Stimulated activated CD8-positive, alpha-beta memory T cell treated with anti-CD3 and anti-CD28 coated beads, Interleukin-12 subunit alpha, Interleukin-12 subunit beta, amount 100 ng/mL, for 24 hours (primary cell): ENCODE results near the gene NCAPD3.

Source experiments
- DNase-seq: peaks from one replicate; pipeline ENCODE4 v3.0.0-alpha.2; 2020; ENCODE audit errors: extremely low read depth

NCAPD3 gene

DNA sequence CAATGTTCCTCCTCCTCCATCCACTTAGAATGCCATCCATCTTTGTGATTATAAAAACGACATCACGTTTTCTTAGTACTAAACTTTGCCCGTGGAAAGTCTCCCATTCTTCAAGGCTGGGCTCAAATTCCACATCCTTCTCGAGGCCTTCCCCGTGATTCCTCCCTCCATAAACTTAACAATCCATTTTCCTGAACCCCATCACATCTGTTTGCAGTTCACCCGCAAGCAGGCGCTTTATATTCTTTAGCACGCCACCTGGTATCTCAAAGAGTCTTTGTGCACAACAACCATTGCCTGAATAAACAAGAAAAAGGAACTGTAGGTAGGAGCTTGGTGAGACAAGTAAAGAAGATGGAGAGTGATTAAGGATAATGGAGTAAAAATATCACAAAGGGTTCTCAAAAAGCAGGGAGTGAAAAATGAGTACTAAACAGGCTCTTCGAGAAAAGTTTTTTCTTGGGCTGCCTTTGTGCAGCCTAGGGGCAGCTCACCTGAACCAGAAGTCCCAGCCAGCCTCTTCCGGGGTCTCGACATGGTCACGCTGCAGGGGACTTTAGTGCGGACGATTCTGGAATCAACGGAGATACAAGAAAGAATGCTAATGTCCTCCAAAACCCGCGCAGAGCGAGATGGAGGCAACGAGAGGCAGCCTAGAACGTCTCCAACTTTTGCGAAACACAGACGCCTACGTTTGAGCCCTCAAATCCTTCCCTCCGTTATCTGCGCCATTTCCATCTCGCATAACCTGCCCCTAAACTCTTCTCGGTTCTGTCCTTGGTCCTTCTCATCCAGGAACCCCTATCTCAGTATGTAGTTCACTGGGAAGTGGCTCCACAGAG lies 28.8 kb upstream of the NCAPD3 start:
- DNase-seq = no peak

DNA sequence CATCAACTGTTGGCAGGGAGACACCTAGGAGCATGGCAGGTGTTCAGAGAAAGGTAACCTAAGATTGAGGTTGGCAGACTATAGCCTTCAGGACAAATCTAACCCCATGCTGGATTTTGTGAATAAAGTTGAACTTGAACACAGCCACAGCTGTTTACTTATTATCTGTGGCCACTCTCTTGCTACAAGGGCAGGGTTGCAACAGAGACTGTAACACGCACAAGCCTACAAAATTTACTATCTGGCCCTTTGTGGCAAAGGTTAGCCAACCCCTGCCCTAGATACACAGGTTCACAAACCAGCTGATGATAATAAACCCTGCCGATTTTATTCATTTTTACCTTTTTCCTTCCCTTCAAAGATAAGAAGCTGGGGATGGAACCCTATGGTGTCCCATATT lies 26.9 kb upstream of the NCAPD3 start:
- no peak for DNase-seq

DNA sequence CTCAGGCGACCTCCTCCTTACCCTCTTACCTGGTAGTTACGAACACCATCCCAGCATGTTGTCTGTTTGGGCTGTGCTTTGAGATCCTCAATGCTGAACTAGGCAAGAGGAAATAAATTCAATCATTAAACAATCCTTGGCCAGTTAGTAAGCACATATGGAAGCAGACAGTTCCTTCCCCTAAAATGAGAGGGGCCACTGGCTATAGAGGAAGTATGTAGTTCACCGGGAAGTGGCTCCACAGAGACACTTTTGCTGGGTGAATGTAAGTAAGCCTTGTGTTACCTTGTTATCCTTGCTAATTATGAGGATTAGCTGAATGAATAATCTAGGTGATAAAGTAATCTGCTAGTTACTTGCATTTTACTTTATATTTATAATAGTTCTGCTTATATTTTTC lies 26.5 kb upstream of the NCAPD3 start:
- DNase-seq = no peak

DNA sequence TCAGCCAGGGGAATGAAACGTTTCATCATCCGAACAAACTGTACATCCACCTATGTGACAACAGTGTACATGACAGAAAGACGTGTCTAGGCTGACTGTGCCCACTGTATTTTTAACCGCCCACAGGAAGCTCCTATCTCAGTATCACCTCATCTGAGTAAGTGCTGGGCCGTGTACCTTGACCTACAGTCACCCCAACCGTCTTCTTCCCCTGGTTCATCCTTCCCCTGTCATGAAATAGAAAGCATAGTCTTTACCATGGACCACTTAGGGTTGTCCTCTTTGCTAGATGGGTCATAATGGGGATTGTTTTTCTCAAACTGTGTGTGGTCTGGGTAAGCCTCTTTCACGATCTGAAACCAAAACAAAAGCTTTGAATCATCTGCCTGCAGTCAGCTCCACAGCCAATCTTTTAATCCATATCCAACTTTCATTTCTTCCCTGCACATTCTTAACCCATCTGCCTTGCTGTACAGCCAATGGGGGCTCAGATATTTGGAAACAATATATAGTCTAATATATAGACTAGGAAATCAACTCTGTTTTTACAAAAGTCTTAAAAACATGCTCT lies 25.2 kb upstream of the NCAPD3 start:
- no peak for DNase-seq

DNA sequence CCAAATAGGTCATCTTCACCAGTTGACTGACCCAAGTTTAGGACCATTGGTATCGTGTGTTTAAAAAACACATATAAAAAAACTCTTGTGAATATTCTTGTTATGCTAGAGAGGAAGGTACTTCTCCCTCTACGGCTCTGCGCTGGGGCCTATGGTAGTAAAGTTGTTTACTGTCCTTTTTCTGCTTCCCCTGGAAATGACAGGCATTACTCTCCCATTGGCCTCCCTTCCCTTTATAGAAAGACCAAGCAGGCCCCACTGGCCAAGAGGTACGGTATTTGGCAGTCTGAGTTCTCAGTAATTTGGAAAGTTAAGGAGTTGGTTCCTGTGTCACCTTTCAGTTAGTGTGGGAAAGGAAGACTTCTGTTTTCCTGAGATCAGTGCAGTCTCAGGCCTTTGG lies 22.9 kb upstream of the NCAPD3 start:
- DNase-seq = no peak

DNA sequence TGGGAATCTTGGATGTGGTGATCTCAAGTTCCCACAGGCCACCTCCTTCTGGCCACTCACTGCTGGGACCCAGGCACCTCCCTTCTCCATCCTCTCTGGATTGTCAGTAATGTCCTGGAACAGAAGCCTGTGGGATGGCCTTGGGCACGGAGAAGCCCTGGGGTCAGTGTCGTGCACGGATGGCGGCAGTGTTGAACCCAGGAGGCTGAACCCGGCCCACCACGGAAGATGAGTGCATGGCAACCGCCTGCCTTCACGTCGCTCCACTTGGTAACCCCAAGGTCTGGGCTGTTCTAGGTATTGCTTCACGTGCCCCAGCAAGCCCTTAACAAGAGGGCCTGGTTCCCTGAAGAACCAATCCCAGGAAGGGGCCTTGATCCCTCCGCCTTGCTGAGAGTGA lies 22.3 kb upstream of the NCAPD3 start:
- DNase-seq = no peak

DNA sequence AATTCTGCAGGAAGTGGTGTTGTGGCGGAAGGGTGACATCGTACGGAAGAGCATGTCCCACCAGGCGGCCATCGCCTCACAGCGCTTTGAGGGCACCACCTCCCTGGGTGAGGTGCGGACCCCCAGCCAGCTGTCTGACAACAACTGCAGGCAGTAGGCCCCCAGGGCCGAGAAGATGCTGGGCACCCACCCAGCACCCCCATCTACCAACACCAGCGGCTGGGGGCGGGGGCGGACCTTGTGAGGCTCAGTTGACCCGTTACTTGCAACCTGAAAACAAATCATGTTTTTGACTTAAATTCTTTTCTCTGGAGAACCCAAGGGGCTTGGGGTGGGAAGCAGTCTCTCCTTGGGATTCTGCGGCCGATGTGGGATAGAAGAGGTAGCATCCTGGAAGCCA lies 21.7 kb upstream of the NCAPD3 start:
- no peak for DNase-seq

DNA sequence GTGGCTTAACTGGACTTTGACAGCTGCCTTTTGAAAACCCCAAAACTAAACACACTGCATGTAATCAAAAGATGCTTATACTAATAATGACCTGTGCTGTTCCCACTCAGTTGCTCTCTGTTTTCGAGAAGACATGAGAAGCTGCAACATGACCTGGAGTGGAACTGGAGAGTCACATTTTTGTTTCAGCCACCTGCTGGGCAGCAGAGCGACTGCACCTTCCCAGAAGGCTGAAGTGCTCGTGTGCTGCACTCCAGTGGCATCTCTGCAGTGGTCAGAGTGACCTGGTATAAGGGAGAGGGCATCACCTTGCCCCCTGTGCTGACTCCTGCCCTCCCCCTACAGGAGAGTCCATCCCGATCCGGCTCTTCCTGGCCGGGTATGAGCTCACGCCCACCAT lies 20.8 kb upstream of the NCAPD3 start:
- no peak for DNase-seq

DNA sequence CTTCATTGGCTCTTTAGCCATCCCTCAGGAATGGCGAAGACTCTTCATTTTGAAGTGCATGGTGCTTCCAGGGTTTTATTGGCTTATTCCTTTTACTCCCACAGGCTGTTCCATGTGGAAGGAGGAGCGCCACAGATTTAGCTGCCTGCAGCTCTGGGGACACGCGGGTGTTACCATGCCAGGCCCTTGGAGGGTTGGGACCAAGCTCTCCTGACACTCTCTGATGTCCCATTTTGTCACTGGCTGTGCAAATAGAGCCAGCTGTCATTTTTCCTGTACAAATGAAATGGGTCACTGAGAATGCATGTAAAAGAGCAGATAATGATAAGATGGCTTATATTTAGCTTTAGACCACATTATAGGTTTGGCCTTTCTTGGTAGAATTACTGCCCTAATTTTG lies 20.1 kb upstream of the NCAPD3 start:
- DNase-seq = no peak

DNA sequence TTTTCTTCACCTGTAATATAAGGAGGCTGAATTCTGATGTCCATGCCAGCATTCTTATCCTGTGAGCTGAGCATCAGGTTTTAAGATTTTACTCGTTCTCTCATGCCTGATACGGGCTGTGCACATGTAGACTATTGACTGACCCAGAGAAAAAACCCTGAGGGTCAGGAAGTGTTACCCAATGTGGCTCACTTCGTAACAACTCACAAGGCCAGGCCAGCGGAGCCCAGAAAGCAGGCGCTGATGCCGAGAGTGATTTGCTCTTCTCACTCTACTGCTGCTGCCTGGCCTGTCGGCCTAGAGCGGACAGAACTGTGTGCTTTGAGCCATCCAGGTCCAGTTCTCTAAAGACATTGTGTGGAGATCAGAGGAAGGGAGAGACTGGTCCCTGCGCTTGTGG lies 18.6 kb upstream of the NCAPD3 start:
- DNase-seq = no peak

DNA sequence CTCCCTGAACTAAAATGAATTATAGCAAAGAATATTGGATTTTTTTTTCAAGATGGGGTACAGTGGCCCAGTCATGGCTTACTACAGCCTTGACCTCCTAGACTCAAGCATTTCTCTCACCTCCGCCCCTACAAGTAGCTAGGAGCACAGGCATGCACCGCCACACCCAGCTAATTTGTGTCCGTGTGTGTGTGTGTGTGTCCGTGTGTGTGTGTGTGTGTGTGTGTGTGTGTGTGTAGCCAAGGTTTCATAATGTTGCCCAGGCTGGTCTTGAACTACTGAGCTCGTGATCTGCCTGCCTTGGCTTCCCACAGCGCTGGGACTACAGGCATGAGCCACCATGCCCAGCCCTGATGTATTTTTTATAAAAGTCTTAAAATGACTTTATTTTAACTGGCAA lies 16.8 kb upstream of the NCAPD3 start:
- no peak for DNase-seq

DNA sequence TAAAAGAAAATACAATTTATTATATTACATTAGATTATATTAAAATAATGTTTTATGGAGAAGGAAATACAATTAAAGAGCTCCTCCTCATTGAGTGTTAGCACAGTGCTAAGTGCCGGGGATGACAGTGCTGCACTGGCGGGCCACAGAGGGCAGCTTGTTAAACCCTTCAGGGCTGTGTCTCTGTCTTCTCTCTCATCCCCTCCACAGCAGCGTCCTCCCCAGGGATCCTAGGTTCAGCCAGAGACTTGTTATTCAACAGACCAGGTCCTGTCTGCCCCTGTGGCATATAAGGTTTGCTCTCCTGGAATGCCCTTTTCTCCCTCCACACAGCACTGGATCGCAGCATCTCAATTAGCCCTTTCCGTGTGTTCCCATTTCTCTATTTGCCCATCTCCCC lies 15.2 kb upstream of the NCAPD3 start:
- DNase-seq = no peak

DNA sequence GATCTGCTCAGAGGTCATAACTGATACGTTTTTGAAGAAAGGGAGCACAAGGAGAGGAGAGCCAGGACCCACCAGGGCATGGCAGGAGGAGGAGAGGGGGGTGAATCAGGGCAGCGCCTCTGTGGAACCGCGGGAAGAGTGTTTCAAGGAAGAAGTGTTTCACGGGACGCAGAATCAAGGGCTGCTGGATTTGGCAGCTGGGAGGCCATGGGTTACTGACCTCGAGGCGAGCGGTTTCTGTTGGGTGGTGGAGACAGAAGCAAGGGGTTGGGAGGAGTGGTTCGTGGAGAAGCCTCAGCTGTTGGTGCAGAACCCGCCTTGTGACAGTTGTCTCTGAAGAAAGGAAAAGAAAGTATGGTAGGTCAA lies 13.8 kb upstream of the NCAPD3 start:
- DNase-seq = no peak

DNA sequence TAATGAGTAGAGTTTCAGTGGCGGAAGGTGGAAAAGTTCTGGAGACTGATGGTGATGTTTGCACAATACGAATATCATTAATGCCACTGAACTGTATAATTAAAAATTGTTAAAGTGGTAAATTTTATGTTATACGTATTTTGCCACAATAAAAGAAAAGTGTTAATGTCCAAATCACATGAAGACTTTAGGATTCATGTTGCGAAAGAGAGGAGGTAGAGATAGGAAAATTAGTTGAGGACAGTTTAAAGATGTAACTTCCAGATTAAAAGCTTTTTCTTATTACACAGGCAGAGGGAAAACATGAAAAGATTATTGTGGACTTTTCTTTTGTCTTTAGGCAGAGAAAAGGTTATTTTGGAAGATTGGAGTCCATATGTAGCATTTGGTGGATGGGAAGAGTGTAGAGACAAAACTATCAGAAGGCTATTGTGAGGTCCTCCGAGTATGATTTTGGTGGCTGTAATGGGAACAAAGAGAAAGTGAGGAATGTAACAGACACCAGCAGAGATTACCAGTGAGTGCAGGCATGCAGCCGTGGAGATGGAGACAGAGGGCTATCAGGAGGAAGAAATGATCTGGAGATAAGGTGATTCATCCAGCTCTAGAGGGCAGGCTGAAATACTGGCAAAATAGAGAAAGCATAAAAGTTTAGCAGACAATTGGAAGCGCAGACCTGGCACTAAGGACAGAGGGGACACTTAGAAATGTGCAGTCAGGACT lies 13.2 kb upstream of the NCAPD3 start:
- no peak for DNase-seq

DNA sequence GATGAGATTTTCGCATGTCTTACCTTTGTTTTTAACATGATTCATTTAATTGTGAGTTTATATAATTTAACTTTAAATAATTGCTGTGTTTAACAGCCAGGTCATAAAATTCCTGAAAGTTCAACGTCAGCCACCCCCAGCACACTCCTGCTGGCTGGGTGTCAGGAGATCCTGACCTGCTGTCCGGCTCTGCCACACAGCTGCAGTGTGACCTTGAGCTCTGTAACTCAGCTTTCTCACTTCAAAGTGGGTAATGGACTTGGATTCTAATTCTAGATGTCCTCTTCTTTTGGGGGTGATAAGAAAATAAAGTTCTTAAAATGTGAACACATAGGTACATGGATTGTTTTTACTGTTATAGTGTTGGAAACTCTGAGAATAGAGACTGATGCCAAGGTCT lies 11.6 kb upstream of the NCAPD3 start:
- no peak for DNase-seq

DNA sequence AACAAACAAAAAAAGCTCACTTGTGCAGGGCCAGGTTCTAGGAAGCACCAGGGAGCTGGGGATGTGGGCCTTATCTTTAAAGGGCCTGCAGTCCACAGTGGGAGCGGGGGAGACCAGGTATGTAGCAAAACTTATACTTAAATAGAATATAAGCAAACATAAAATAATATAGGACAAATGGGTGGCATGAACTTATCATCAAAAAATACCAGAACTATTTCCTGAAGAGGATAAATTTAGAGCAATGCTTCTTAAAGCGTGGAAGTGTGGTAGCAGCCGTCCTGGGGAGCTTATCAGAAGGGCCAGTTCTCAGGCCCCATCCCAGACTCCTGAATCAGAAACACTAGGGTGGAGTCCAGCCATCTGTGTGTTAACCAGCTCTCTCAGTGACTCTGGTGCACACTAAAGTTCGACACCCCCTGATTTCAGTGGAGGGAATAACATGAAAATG lies 10.0 kb upstream of the NCAPD3 start:
- no peak for DNase-seq

DNA sequence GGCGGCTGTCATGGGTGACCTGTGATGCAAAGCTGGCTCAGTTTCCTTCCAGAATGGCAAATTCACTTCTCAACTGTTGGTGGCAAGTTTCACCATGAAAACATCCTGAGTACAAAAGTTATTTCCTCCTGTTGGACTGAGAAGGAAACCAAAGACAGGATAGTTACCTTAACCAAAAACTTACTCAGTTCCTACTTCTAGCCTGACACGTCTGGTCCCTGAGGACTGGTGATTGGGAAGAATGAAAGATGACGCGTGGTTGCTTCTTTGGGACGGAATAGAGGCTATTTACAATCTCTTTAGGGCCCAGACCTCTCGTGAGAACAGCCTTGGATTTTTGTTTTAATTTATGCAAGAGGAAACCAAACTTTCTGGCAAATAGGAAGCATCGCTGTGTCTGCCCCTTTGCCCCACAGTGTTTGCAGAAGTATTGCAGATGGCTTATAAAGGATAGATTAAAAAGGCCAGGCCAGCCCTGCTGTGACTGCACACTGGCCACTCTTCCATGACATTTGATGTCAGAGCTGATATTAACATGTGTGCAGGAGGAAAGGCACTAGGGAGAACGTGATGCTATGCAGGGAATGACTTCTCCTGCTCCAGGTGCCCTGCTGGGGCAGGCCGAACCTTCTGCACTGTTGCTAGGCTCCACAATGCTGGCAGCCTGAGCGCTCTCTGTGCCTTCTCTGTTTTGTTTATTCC lies 8.3 kb upstream of the NCAPD3 start:
- no peak for DNase-seq

DNA sequence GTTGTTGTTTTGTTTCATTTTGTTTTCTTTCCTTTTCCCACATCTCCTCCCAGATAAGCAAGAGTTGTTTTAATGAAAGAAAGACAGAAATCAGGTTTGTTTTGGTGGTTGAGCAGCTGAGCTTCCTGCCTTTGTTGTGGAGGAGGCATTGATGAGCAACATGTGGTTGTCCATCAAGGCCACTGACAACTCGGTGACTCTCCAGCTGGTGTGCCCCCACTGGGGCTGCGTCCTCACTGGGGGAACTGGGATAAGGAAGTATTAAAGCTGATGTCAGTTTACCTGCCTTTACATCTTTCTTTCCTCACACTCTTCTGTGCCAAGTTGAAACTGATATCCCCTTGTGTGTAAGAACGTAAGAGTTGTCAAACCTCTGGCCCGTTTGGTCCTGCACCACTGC lies 6.6 kb upstream of the NCAPD3 start:
- DNase-seq = no peak

DNA sequence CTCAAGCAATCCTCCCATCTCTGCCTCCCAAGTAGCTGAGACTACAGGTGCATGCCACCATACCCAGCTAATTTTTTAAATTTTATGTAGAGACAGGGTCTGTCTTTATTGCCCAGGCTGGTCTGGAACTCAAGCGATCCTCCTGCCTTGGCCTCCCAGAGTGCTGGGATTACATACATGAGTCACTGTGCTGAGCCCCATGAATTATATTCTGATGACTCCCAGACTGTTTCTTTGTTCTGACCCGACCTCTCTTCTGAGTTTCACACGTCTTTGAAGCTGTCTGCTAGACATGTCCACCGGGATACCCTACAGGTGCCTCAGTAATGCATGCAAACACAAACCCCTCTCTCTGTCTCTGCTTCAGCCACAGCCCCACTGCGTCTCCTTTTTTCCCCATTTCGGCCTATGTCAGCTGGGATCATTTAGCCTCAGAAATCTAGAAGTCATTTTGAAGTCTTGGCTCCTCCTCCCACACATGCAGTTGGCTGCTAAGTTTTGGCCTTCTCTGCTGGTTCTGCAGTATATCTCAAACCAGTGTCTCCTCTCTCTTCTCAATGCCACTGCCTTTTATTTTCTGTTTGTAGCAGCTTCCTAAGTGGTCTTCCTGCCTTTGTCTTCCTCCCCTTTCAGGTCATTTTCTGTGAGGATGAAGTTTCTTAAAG lies 5.5 kb upstream of the NCAPD3 start:
- DNase-seq = no peak

DNA sequence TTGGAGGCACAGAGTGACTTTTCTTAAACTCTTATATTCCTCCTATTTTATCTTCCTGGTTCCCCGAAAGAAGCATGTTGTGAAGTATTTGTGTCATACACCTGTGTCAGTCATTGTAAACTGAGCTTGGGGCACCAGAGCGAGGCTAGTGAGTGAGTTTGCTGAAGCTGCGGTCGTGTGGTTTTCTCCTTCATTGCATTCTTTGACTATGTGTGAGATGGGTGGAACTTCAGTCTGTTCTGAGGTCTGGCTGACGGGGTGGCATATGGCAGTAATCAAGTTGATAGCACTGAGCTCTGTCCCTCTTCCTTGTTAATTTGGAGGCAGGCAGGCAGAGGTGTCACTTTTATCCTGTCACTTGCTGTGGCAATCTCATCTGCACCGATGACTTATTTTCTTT lies 4.9 kb upstream of the NCAPD3 start:
- no peak for DNase-seq

DNA sequence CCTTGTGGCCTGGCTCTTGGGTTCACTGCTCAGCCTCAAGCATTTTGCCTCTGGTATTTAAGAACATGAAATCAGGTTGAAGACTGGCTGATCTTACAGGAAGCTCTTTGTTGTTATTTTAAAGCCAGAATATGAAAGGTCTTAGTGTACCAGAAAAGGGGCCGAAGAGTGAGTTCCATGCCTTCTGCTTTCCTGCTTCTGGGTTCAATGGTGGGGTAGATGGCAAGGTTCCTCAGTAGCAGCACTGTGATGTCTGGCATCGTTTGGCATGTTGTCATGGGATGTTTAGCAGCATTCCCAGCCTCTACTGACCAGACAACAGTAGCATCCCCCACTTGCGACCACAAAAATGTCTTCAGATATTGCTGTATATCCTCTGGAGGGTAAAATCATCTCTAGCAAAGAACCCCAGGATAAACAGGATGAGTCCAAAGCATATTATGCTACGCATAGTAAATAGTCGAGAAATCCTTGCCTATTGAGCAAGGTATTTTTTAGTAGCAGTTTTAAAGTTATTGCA lies 3.1 kb upstream of the NCAPD3 start:
- DNase-seq = no peak
